ENCODE measurements around the gene RGCC. TPM values are rescaled to one million over a fixed set of nuclear protein-coding genes. Genes with fewer than 3 reads are reported as not detected.

The RGCC gene
- total and polyA plus RNA-seq, 2 donors (not counting 3 experiments of a cell fraction or from before 2014, with no cell fraction given): 112 to 138 TPM

GRCh38 chr13:41460074-41460465 is 2.7 kb downstream of the RGCC start:
- POLR2A ChIA-PET: interaction anchor here (0.8 kb wide), 1 partner anchor 188 kb away, joined by 4 read pairs; no protein-coding TSS in a partner anchor
- Histone ChIP-seq H3K27ac (ENCODE audit: insufficient read depth, low read depth, low read length) (no peak overlapping the region), H2AFZ (ENCODE audit: low read depth, low read length) (no peak overlapping the region), H3K4me2 (ENCODE audit: insufficient read depth, low read length) (peak overlapping the region; percentile 45), H3K36me3 (ENCODE audit: control insufficient read depth in 2 of 2, extremely low read depth in 1 of 2, insufficient read depth in 2 of 2, low read length in 2 of 2) (peaks cover 2 to 5% of the 10 kb centered on the region in 2 experiments), H3K9me3 (replicated peaks; ENCODE audit: control insufficient read depth, insufficient read depth, low read length) (no peaks in the 10 kb centered on the region), H3K4me1 (ENCODE audit: control insufficient read depth, extremely low read depth, insufficient read depth, low read length) (peaks cover 40% of the 10 kb centered on the region), H3K27me3 (ENCODE audit: control insufficient read depth in 2 of 2, insufficient read depth in 2 of 2, low read length in 2 of 2) (peaks cover 11 to 12% of the 10 kb centered on the region in 2 experiments), H3K9me1 (replicated peaks; ENCODE audit: control insufficient read depth, extremely low read depth, insufficient read depth, low read length) (no peaks in the 10 kb centered on the region), H3K4me3 (replicated peaks in 1 of 3; ENCODE audit: insufficient read depth in 1 of 3, low read depth in 1 of 3, low read length in 3 of 3) (peak overlapping the region in 1 of 3 experiments; percentile 66), H3K79me2 (ENCODE audit: control insufficient read depth, insufficient read depth, low read length) (peaks cover 16% of the 10 kb centered on the region), H4K20me1 (replicated peaks; ENCODE audit: control insufficient read depth, extremely low read depth, insufficient read depth, low read length) (peaks cover 2% of the 10 kb centered on the region), H3K9ac (replicated peaks; ENCODE audit: extremely low read depth, insufficient read depth, low read length) (peak overlapping the region; percentile 84)
- TF ChIP-seq FOS (IDR thresholded peaks at IDR 0.05; ENCODE audit: borderline replicate concordance, insufficient read depth, low read length) (no peak), POLR2A (IDR thresholded peaks at IDR 0.05; ENCODE audit: low read depth, low read length) (no peak), JUN (IDR thresholded peaks at IDR 0.05; ENCODE audit: borderline replicate concordance, insufficient read depth, insufficient read length, low read depth) (no peak), GATA2 (IDR thresholded peaks at IDR 0.05; ENCODE audit: insufficient read depth, insufficient read length, low read depth, low read length) (no peak), POLR2AphosphoS5 (IDR thresholded peaks at IDR 0.05; ENCODE audit: insufficient read depth, low read depth, low read length) (no peak), MYC (IDR thresholded peaks at IDR 0.05; ENCODE audit: low read depth, low read length) (no peak), EZH2 (IDR thresholded peaks at IDR 0.05; ENCODE audit: borderline replicate concordance, low read depth, low read length, severe bottlenecking) (no peak)
- TF ChIP-seq, protein P1, sequence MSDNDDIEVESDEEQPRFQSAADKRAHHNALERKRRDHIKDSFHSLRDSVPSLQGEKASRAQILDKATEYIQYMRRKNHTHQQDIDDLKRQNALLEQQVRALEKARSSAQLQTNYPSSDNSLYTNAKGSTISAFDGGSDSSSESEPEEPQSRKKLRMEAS (IDR thresholded peaks at IDR 0.05; ENCODE audit: insufficient read depth, insufficient read length): no peak
- TF ChIP-seq, protein P2, sequence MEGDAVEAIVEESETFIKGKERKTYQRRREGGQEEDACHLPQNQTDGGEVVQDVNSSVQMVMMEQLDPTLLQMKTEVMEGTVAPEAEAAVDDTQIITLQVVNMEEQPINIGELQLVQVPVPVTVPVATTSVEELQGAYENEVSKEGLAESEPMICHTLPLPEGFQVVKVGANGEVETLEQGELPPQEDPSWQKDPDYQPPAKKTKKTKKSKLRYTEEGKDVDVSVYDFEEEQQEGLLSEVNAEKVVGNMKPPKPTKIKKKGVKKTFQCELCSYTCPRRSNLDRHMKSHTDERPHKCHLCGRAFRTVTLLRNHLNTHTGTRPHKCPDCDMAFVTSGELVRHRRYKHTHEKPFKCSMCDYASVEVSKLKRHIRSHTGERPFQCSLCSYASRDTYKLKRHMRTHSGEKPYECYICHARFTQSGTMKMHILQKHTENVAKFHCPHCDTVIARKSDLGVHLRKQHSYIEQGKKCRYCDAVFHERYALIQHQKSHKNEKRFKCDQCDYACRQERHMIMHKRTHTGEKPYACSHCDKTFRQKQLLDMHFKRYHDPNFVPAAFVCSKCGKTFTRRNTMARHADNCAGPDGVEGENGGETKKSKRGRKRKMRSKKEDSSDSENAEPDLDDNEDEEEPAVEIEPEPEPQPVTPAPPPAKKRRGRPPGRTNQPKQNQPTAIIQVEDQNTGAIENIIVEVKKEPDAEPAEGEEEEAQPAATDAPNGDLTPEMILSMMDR (IDR thresholded peaks at IDR 0.05; ENCODE audit: extremely low read depth in 1 of 2, insufficient read depth in 1 of 2, low read depth in 1 of 2, low read length in 2 of 2): no peak
- intact Hi-C loops (cut with micrococcal nuclease): no loop called here
- dilution Hi-C loops (cut with MboI; ENCODE audit: extremely low pct_ligation_motif_present, low sequenced_read_pairs): no loop called here
- CTCF ChIA-PET: interaction anchor here (1.4 to 5.7 kb wide), 6 partner anchors 136 to 192 kb away, joined by 5 to 97 read pairs (median 6); no protein-coding TSS in a partner anchor
- no peak for DNase-seq (ENCODE audit: low read depth, low spot score)
- peak; percentile 40 for FAIRE-seq
- BruUV-seq (replicated peaks): no TSS peak
